ENCODE data around the gene RAB4A.

Gene RAB4A

DNA sequence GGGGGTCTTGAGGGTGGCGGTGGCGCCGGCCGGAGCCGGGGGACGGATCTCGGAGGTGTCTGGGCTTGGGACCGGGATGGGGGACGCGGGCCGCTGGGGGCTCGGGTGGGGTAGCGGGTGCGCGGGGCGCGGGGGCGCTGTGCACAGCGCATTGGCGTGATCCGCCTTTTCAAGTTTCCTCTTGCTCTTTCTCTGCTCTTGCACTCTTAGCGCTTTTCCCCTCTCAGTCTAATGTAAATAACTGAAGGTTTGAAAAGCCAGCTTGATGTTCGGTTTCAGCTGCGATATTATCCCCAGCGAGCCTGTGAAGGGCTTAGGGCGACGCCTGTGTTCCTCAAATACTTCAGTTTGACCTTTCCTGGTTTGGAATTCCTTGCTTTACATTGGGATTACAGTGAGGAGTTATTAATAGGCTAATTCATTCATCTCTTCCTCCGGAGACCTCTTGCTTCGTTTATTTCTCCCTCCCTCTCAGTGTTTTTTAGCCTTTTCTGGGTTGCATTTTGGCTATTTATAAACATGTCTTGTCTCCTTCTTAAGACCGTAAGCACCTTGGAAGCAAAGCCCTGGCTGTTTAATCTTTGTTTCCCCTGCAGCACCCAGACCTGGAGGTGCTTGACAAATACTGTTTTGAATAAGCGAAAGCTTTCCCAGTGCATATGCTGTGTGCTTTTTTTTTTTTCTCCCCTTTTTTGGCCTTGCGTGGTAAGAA is 693 bp downstream of the RAB4A start (continued):
- TF ChIP-seq, protein P1, sequence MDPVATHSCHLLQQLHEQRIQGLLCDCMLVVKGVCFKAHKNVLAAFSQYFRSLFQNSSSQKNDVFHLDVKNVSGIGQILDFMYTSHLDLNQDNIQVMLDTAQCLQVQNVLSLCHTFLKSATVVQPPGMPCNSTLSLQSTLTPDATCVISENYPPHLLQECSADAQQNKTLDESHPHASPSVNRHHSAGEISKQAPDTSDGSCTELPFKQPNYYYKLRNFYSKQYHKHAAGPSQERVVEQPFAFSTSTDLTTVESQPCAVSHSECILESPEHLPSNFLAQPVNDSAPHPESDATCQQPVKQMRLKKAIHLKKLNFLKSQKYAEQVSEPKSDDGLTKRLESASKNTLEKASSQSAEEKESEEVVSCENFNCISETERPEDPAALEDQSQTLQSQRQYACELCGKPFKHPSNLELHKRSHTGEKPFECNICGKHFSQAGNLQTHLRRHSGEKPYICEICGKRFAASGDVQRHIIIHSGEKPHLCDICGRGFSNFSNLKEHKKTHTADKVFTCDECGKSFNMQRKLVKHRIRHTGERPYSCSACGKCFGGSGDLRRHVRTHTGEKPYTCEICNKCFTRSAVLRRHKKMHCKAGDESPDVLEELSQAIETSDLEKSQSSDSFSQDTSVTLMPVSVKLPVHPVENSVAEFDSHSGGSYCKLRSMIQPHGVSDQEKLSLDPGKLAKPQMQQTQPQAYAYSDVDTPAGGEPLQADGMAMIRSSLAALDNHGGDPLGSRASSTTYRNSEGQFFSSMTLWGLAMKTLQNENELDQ (tag by site-specific recombination; IDR thresholded peaks at IDR 0.05; ENCODE audit: low read depth): no peak
- TF ChIP-seq ZNF558 (tag by site-specific recombination; IDR thresholded peaks at IDR 0.05) (no peak), PRDM1 (tag by site-specific recombination; IDR thresholded peaks at IDR 0.05) (no peak), ZNF24 (tag by site-specific recombination; IDR thresholded peaks at IDR 0.05) (no peak), ZNF549 (tag by site-specific recombination; IDR thresholded peaks at IDR 0.05) (no peak), ZNF202 (tag by site-specific recombination; IDR thresholded peaks at IDR 0.05; ENCODE audit: borderline replicate concordance) (no peak), ZNF394 (tag by site-specific recombination; IDR thresholded peaks at IDR 0.05; ENCODE audit: borderline replicate concordance) (no peak), ZNF76 (tag by site-specific recombination; IDR thresholded peaks at IDR 0.05; ENCODE audit: borderline replicate concordance, low read depth) (no peak), TCF7L2 (IDR thresholded peaks at IDR 0.05; ENCODE audit: borderline replicate concordance, low read depth, low read length) (no peak), ZNF112 (tag by site-specific recombination; IDR thresholded peaks at IDR 0.05) (no peak), ATF2 (tag by site-specific recombination; IDR thresholded peaks at IDR 0.05; ENCODE audit: low read depth) (no peak), KLF8 (tag by site-specific recombination; IDR thresholded peaks at IDR 0.05) (no peak), ZXDB (tag by site-specific recombination; IDR thresholded peaks at IDR 0.05) (peak; percentile 6; the same call in 1 of the 2 replicates), ZNF423 (tag by site-specific recombination; IDR thresholded peaks at IDR 0.05) (no peak), ZNF544 (tag by site-specific recombination; IDR thresholded peaks at IDR 0.05) (no peak), GLI4 (tag by site-specific recombination; IDR thresholded peaks at IDR 0.05) (no peak), SP2 (tag by site-specific recombination; IDR thresholded peaks at IDR 0.05) (no peak), ZNF585B (tag by site-specific recombination; IDR thresholded peaks at IDR 0.05) (no peak), SP7 (tag by site-specific recombination; IDR thresholded peaks at IDR 0.05) (0 out of 2 replicates have a peak, but pooled peaks have one; percentile 22), ZNF10 (tag by site-specific recombination; IDR thresholded peaks at IDR 0.05) (no peak), ZNF140 (tag by site-specific recombination; IDR thresholded peaks at IDR 0.05) (no peak), ZNF510 (tag by site-specific recombination; IDR thresholded peaks at IDR 0.05; ENCODE audit: insufficient replicate concordance) (no peak), ZNF114 (tag by site-specific recombination; IDR thresholded peaks at IDR 0.05) (no peak), ZNF366 (tag by site-specific recombination; conservative IDR thresholded peaks at IDR 0.05) (peak; percentile 34; the same call in 1 of the 2 replicates), ZNF37A (tag by site-specific recombination; IDR thresholded peaks at IDR 0.05) (no peak), ZNF600 (tag by site-specific recombination; IDR thresholded peaks at IDR 0.05) (no peak; the same call in 1 of the 2 replicates), ZNF624 (tag by site-specific recombination; IDR thresholded peaks at IDR 0.05) (no peak), YY2 (tag by site-specific recombination; IDR thresholded peaks at IDR 0.05) (no peak), ZEB2 (tag by site-specific recombination; IDR thresholded peaks at IDR 0.05) (peak; percentile 56; the same call in 1 of the 2 replicates), ZNF426 (tag by site-specific recombination; IDR thresholded peaks at IDR 0.05) (no peak), ZNF121 (tag by site-specific recombination; IDR thresholded peaks at IDR 0.05) (no peak)
- TF ChIP-seq, protein P2, sequence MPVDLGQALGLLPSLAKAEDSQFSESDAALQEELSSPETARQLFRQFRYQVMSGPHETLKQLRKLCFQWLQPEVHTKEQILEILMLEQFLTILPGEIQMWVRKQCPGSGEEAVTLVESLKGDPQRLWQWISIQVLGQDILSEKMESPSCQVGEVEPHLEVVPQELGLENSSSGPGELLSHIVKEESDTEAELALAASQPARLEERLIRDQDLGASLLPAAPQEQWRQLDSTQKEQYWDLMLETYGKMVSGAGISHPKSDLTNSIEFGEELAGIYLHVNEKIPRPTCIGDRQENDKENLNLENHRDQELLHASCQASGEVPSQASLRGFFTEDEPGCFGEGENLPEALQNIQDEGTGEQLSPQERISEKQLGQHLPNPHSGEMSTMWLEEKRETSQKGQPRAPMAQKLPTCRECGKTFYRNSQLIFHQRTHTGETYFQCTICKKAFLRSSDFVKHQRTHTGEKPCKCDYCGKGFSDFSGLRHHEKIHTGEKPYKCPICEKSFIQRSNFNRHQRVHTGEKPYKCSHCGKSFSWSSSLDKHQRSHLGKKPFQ (tag by site-specific recombination; IDR thresholded peaks at IDR 0.05): no peak
- TF ChIP-seq, protein P3, sequence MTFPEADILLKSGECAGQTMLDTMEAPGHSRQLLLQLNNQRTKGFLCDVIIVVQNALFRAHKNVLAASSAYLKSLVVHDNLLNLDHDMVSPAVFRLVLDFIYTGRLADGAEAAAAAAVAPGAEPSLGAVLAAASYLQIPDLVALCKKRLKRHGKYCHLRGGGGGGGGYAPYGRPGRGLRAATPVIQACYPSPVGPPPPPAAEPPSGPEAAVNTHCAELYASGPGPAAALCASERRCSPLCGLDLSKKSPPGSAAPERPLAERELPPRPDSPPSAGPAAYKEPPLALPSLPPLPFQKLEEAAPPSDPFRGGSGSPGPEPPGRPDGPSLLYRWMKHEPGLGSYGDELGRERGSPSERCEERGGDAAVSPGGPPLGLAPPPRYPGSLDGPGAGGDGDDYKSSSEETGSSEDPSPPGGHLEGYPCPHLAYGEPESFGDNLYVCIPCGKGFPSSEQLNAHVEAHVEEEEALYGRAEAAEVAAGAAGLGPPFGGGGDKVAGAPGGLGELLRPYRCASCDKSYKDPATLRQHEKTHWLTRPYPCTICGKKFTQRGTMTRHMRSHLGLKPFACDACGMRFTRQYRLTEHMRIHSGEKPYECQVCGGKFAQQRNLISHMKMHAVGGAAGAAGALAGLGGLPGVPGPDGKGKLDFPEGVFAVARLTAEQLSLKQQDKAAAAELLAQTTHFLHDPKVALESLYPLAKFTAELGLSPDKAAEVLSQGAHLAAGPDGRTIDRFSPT (tag by site-specific recombination; IDR thresholded peaks at IDR 0.05): no peak

All from HEK293 (cell line).